Measurements from ENCODE around the gene SETD9.

SETD9 gene, protein sequence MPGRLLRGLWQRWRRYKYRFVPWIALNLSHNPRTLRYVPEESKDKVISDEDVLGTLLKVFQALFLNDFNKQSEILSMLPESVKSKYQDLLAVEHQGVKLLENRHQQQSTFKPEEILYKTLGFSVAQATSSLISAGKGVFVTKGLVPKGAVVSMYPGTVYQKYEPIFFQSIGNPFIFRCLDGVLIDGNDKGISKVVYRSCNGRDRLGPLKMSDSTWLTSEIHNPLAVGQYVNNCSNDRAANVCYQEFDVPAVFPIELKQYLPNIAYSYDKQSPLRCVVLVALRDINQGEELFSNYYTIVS

DNA sequence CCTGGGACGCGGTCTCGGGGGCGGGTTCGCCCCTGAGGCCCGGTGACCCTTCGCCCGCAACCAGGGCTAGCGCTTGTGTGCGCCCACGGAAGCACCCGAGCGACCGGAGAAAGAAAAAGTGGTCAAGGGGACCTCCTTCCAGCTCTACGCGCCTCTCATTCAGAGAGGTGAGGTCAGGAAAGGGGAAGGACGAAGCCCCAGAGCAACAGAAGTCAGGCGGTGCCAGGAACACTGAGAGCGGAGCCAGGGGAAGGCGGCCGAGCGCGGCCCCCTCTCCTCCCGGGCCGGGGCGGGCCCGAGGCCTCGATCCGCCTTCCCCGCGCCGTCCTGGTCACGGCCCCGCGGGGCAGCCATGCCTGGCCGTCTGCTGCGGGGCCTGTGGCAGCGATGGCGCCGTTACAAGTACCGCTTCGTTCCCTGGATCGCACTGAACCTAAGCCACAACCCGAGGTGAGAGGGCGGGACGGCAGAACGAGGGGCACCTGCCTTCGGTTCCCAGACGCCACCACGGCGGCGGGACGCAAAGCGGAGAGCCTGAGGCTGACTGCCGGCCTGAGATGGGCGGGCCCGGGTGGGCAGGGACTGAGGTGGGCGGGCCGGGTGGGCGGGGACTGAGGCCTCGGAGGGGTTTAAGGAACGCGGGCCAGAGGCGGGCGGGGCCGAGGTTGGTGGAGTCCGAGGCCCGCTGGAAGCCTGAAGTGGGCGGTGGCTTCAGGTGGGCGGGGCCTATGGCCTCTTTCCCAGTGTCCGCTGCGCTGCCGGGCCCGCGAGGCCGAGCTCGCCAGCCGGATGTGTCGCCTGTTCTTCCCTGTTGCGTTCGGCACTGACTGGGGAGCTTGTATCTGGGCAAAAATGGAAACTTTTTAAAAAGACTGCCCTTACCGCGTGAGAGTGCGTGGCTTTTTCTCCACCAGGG is at the start of gene SETD9:
SETD9 (plus strand) TSS at position 303 of the 916 bp plus-strand sequence; CDS start at position 353, 50 bp downstream.
- peak; percentile 78 for DNase-seq (ENCODE audit: low read depth)

- no peak for DNase-seq (ENCODE audit: low read depth)
Observed at GRCh38 chr5:56861893-56862485, 47.4 kb upstream of the SETD9 start.

- no peak for DNase-seq (ENCODE audit: low read depth)
Observed at GRCh38 chr5:56862909-56863308, 46.5 kb upstream of the SETD9 start.

GRCh38 chr5:56871777-56872176 is 37.6 kb upstream of the SETD9 start:
- DNase-seq (ENCODE audit: low read depth) = no peak

DNA sequence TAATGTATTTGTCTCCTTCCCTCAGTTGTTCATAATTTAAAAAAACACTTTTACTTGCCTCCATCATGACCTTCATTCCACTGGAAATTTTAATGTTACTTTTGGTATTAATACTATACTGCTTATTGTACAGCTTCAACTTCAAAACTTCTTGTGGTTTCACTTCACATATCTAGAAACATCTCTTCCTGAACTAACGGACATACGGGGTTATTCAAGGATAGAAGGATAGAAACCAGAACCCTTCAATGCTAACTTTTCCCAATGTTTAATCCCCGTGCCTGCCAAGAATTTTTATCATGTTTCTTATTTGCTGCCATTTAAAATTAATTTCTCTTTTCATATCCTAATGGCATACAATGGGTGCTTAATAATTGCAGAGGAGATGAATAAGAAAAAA is 36.3 kb upstream of the SETD9 start:
- DNase-seq (ENCODE audit: low read depth) = no peak

GRCh38 chr5:56876327-56876726 is 33.1 kb upstream of the SETD9 start:
- DNase-seq (ENCODE audit: low read depth) = no peak

GRCh38 chr5:56881571-56881970 is 27.8 kb upstream of the SETD9 start:
- no peak for DNase-seq (ENCODE audit: low read depth)

DNA sequence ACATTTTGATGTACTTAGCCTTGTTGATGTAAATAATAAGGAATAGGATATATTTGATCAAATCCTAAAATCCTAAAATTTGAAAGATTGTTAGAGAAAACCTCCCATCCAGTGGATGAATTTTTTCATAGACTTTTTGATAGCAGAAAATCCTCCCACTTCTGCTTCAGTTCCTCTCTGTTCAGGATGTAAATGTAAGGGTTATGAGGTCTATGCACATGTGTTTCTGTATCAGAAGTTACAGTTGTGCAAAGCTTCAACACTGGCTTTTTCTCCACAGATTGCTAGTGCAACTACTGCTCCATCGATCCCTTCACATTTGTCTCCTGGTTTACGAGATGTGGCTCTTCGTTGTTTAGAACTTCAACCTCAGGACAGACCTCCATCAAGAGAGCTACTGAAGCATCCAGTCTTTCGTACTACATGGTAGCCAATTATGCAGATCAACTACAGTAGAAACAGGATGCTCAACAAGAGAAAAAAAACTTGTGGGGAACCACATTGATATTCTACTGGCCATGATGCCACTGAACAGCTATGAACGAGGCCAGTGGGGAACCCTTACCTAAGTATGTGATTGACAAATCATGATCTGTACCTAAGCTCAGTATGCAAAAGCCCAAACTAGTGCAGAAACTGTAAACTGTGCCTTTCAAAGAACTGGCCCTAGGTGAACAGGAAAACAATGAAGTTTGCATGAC is 16.0 kb upstream of the SETD9 start:
- DNase-seq (ENCODE audit: low read depth) = no peak

GRCh38 chr5:56896763-56897162 is 12.6 kb upstream of the SETD9 start:
- DNase-seq (ENCODE audit: low read depth) = no peak

DNA sequence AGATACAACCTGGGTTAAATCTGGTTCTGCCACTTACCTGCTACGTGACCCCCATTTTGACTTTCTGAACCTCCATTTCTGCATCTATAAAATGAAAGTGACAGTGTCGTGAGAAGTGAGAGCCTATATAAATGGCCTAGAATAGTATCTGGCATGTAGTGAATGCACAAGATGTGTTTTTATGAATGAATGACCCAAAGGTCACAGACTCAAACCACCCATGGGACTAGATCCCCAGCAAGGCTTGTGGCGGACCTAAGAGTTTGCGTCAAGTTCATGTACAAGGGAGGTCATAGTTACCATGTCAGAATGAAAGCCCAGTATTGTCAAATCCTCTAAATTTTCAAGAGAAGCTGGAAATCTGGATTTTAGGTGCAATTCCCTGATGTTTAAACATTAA is 11.2 kb upstream of the SETD9 start:
- DNase-seq (ENCODE audit: low read depth) = no peak

GRCh38 chr5:56900395-56900794 is 9.0 kb upstream of the SETD9 start:
- DNase-seq (ENCODE audit: low read depth) = no peak

DNA sequence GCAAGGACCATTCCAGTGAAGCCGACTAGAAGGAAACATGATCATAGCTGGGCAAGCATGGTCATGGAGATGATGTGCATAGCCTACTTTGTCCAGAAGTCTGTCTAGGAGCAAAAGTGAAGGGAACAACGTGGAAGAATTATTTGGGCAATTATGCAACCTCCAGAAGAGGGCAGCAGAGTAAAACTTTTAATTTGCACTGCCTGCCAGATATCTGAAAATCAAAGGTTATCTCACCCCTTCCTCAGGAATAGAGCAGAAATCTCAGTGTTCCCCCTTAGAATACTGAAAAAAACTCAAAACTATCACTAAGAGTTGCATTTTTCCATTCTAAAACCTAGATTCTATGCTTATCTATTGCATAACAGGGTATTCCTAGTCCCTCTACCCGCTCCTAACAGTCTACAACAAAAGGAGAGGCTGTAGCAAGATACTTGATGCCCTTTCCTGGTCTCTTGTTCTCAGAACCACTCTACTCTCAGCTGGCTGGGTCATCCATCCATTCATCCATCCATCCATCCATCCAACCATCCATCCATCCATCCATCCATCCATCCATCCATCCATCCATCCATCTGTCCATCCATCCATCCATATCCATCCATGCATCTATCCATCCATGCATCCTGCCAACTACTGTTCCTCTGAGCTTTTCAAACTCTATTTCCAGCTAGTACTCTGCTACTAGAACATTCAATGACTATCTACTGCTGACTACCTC is 8.4 kb upstream of the SETD9 start:
- DNase-seq (ENCODE audit: low read depth) = no peak

- DNase-seq (ENCODE audit: low read depth) = no peak
Observed at GRCh38 chr5:56908942-56909293, 478 bp upstream of the SETD9 start.

GRCh38 chr5:56910210-56910965 is 992 bp downstream of the SETD9 start:
- peak; percentile 7 for DNase-seq (ENCODE audit: low read depth)

- DNase-seq (ENCODE audit: low read depth) = no peak
Observed at GRCh38 chr5:56913766-56914165, 4.4 kb downstream of the SETD9 start.

DNA sequence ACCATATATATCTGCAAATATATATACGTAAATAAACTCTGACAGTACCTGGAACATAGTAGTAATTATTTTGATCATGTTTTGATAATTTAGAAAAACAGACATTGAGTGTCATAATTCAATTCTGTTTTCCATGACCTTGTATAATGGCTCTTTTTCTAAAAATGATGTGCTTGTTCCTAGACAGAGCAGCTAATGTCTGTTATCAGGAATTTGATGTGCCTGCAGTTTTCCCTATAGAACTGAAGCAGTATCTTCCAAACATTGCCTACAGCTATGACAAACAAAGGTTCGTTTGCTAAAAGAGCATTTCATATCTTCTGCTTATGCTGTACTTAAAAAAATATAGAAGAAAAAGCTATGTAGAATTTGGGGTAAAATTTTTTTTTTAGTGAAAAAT is 5.3 kb downstream of the SETD9 start:
- DNase-seq (ENCODE audit: low read depth) = no peak

DNA sequence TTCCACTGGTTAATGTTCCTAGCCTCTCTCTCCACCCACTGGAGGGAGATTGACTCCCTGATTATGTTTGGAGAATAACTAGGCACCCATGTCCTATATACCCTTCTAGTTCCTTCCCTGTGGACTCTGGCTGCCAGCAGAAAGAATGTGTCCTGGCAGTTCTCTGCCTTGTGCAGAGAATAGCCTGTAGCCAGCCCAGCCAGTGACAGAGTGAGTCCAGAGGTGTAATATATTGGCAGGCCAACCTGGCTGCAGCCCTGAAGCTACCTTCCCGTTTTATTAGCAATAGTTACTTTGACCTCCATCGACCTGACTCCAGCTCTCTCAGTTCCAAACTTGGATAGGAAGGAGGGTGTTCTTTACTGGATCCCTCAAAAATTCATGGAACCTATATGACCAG is 8.1 kb downstream of the SETD9 start:
- no peak for DNase-seq (ENCODE audit: low read depth)

DNA sequence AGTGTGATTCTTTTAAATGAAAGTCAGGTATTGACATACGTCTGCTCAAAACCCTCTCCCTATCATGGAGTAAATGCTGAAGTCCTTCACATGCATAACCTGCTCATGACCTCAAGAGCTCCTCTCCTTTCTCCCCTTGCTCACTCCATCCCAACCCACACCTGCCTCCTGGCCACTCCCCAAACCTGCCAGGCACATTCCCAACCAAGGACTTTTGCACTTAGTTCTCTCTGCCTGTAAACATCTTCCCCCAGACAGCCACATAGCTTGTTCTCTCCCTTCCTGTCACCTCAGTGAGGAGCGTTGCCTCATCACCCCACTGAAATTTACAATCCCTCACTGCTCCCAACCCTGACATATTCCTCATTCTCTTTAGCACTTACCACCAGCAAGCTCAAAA is 8.7 kb downstream of the SETD9 start:
- DNase-seq (ENCODE audit: low read depth) = no peak

DNA sequence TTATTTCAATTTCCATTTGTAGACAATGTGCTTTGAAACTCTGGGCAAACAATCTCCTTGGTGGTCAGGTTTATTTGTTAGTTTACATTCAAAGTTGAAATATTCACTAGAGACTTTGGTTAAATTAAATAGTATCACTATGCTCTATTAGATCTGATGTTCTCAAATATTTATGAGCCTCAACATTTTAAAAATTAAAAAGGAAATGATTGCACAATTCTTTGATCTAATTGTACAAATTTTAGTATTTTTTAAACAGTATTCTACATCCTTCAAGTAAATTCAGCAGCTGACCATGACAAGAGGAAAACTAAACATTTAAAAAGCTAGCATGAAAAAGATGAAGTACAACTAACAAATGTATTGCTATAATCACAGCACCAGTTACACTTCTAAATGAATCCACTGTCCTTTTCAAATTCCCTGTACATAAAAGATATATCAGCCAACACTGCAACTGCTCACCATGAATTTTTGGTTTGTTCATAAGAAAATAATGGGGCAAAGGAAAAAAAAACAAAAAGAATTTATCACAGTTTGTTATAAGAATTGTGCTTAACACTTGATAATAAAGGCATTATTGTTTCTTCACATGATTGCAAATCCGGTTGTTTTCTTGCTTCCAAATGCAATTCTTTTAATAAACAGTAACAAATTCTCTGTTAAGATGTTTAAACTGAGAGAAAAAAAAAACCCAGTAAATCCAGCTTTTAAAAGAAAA is 10.7 kb downstream of the SETD9 start:
- no peak for DNase-seq (ENCODE audit: low read depth)

DNA sequence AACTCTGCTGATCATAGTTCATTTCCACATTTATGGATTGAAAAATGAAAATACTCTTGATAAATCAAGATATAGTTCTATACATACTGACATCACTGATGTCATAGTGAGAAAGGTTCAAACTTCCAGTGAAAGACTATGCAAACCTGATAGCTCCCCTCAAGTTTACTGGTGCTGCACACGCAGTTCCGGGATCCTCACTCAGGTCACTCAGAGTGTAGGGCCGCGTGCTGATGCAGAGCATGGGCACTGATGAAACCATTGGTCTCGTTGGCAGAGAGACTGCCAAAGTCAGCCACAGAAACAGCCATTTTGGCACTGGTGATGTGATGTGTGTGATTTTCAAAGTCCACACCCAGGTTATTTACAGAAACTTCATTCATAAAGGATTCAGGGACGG is 13.5 kb downstream of the SETD9 start:
- DNase-seq (ENCODE audit: low read depth) = no peak

Data from activated T-cell treated with anti-CD3 and anti-CD28 coated beads for 1 hour (primary cell).